Gastroesophageal sphincter (tissue), 4 donors: ENCODE data around the gene SLIT3. TPM values are rescaled to one million over a fixed set of nuclear protein-coding genes. Genes with fewer than 3 reads are reported as not detected.
A peak's percentile ranks its signal among the peaks of the same experiment; 100 is the strongest.

ENCODE experiments used
- ATAC-seq: fragments of 150-250 bp; one replicate; pipeline ENCODE4 v1.9.1; 2016; ENCODE audit warnings: mild to moderate bottlenecking, moderate library complexity
- H3K27ac ChIP-seq, 4 donors: fragments of 200-600 bp; sonication (generic) in 3 of 4; 1 replicate in 3 of 4; 2 replicates in 1 of 4; pipeline ENCODE4 v1.5.1; 2016 to 2019
- H3K27me3 ChIP-seq: fragments of 200-600 bp; sonication (generic); one replicate; pipeline ENCODE4 v1.5.1; 2019
- H3K36me3 ChIP-seq, 2 donors: fragments of 200-600 bp; sonication (generic); one replicate each; pipeline ENCODE4 v1.5.1; 2019; ENCODE audit warnings: control low read depth in 1 of 2
- H3K4me1 ChIP-seq, 3 donors: fragments of 200-600 bp; sonication (generic); 1 replicate in 2 of 3; 2 replicates in 1 of 3; pipeline ENCODE4 v1.5.1; 2016 to 2019; ENCODE audit warnings: control low read depth in 2 of 3
- H3K4me3 ChIP-seq, 2 donors: fragments of 200-600 bp; sonication (generic); one replicate each; pipeline ENCODE4 v1.5.1; 2019; ENCODE audit warnings: mild to moderate bottlenecking in 1 of 2, moderate library complexity in 1 of 2
- H3K9me3 ChIP-seq, 3 donors: fragments of 200-600 bp; sonication (generic); one replicate each; pipeline ENCODE4 v1.5.1; 2017 to 2019; ENCODE audit warnings: control low read depth in 2 of 3
- CTCF ChIP-seq, 4 experiments: fragments of 200-600 bp in 2 of 4; fragments of 450-650 bp in 2 of 4; sonication (generic) in 1 of 4; IDR thresholded peaks; one replicate each; pipeline ENCODE4 v1.5.1; 2017 to 2019; ENCODE audit warnings: antibody characterized with exemption in 4 of 4, mild to moderate bottlenecking in 2 of 4, moderate library complexity in 2 of 4
- EP300 ChIP-seq: sonication (generic); formaldehyde crosslinking; IDR thresholded peaks from one replicate; pipeline ENCODE4 v1.6.1; 2017; ENCODE audit warnings: antibody characterized with exemption, mild to moderate bottlenecking
- POLR2A ChIP-seq, 2 donors: fragments of 450-650 bp; IDR thresholded peaks; one replicate each; pipeline ENCODE4 v1.6.1; 2017; ENCODE audit warnings: antibody characterized with exemption in 2 of 2, mild to moderate bottlenecking in 2 of 2, moderate library complexity in 1 of 2
- POLR2AphosphoS5 ChIP-seq: sonication (generic); formaldehyde crosslinking; IDR thresholded peaks from one replicate; pipeline ENCODE4 v1.6.1; 2017; ENCODE audit warnings: antibody characterized with exemption
- WGBS, 2 donors: methylation state at CpG; one replicate each; pipeline ENCODE4 v1.1.5; 2018; ENCODE audit warnings: low coverage in 1 of 2; 5-methylcytosine and 5-hydroxymethylcytosine counted together
- total RNA-seq, 4 donors: library from RNA; depleted of rRNA; stranded (reverse); fragments of >200 nt; gene quantifications; one replicate each; pipeline ENCODE4 v1.1.0, GENCODE V29; 2016

Gene SLIT3
- total RNA-seq, 4 donors from 2014 or later, result 29.6 to 76.3 (median 31.1) TPM

- Histone ChIP-seq H3K27me3 (no peaks in the 10 kb centered on the region), H3K27ac (peak overlapping the region in 1 of 4 donors; percentile 19), H3K4me3 (no peak overlapping the region), H3K9me3 (no peaks in the 10 kb centered on the region), H3K36me3 (no peaks in the 10 kb centered on the region), H3K4me1 (peaks cover 0 to 51% (median 14%) of the 10 kb centered on the region in 3 donors)
- TF ChIP-seq POLR2AphosphoS5 (no peak), EP300 (no peak)
- WGBS, 2 donors, result 92 to 100% methylated on average over 1 of the region's 1 CpG
- ATAC-seq, result no peak
These were observed 135.9 kb downstream of the SLIT3 start for GRCh38 chr5:169165052-169165451.

- ATAC-seq, result no peak
- 50 to 58% methylated on average over 2 to 5 of the region's 6 CpGs for WGBS, 2 donors
- peaks cover 0 to 52% (median 14%) of the 10 kb centered on the region in 3 donors for H3K4me1 ChIP-seq
- H3K9me3 ChIP-seq, result no peaks in the 10 kb centered on the region
- H3K36me3 ChIP-seq, result no peaks in the 10 kb centered on the region
- no peaks in the 10 kb centered on the region for H3K27me3 ChIP-seq
- TF ChIP-seq POLR2AphosphoS5, result no peak
- TF ChIP-seq POLR2A (IDR thresholded peaks at IDR 0.05), result no peak
- no peak for TF ChIP-seq CTCF (IDR thresholded peaks at IDR 0.05)
- TF ChIP-seq EP300, result no peak
- no peak overlapping the region for H3K4me3 ChIP-seq
- H3K27ac ChIP-seq, result peak overlapping the region in 1 of 4 donors; percentile 19
These were observed 136.4 kb downstream of the SLIT3 start for GRCh38 chr5:169164481-169164925.

- ATAC-seq, result no peak
- Histone ChIP-seq H3K4me3 (no peak overlapping the region), H3K9me3 (peaks cover 0 to 15% (median 0%) of the 10 kb centered on the region in 3 donors), H3K4me1 (peaks cover 0 to 35% (median 5%) of the 10 kb centered on the region in 3 donors), H3K36me3 (no peaks in the 10 kb centered on the region), H3K27ac (no peak overlapping the region), H3K27me3 (no peaks in the 10 kb centered on the region)
- TF ChIP-seq POLR2AphosphoS5, result no peak
- no peak for TF ChIP-seq POLR2A (IDR thresholded peaks at IDR 0.05)
- no peak for TF ChIP-seq EP300
- TF ChIP-seq CTCF (IDR thresholded peaks at IDR 0.05), result no peak
- 55 to 63% methylated on average over 3 of the region's 3 CpGs for WGBS, 2 donors
These were observed 138.5 kb downstream of the SLIT3 start for GRCh38 chr5:169162407-169162806.

DNA sequence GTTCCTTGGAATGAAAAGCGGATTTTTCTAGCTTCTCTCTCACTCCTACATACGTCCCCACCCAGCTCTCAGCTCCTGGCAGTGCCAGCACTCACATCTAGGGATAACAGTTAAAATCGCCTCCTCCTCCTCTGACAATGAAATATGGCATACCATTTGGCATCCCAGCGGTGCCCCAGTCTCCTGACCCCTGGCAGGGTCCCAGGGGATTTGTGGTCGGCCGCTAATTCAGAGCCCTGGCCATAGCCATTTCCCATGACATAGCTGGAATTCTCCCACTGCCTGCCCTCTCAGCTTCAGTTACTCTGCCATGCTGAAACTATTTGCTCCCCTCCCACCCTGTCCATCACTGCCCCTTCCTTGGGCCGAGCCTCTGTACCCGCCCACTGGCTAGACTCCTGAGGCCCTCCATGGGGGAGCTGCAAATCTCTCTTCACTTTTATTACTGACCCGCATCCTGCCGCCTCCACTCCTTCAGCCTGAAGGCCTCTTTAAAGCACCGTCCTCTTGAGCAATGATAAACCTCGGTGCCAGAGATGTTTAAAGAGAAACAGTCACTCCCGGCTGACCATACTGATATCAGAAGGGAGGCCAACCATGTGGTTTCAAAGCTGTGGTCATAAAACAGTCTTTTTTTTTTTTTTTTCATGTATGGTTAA is 139.8 kb downstream of the SLIT3 start:
- H3K4me3 ChIP-seq, result peak overlapping the region in 1 of 2 donors; percentile 4
- no peaks in the 10 kb centered on the region for H3K36me3 ChIP-seq
- no peaks in the 10 kb centered on the region for H3K27me3 ChIP-seq
- H3K4me1 ChIP-seq, result peaks cover 0 to 35% (median 5%) of the 10 kb centered on the region in 3 donors
- TF ChIP-seq POLR2AphosphoS5 (peak; percentile 17), CTCF (IDR thresholded peaks at IDR 0.05) (no peak)
- peak; percentile 77 for ATAC-seq
- 29 to 33% methylated on average over 10 to 13 of the region's 13 CpGs for WGBS, 2 donors
- peak overlapping the region in 3 of 4 donors; percentile 56 to 70 (median 66) for H3K27ac ChIP-seq
- peaks cover 0 to 15% (median 0%) of the 10 kb centered on the region in 3 donors for H3K9me3 ChIP-seq

DNA sequence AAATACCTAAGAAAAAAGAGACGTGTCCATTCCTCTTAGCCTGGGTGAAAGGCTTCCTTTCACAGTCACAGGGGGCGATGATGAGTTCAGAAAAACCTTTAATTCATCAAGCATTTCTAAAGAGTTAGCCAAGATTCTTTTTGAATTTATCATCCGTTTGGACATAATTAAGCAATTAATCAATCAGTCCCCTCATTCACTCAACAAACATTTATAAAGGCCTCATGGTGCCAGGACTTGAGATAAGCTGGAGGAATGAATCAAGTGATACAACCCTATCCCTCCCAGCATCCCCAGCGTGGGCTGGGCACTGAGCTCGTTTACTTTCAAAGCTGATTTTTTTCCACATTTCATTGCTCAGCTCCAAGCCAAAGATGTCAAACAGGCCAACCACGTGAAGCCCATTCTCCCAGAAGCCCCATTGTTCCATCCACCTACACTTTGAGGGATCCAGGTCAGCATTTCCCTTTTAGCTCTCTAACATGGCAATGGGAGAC is 140.5 kb downstream of the SLIT3 start:
- TF ChIP-seq POLR2AphosphoS5 (no peak), POLR2A (IDR thresholded peaks at IDR 0.05) (no peak), CTCF (IDR thresholded peaks at IDR 0.05) (no peak), EP300 (no peak)

More for the DNA sequence above, 140.5 kb downstream of the SLIT3 start:
- no peak for ATAC-seq
- Histone ChIP-seq H3K27ac (peak overlapping the region in 3 of 4 donors; percentile 56 to 70 (median 66)), H3K9me3 (peaks cover 0 to 15% (median 0%) of the 10 kb centered on the region in 3 donors), H3K27me3 (no peaks in the 10 kb centered on the region), H3K36me3 (no peaks in the 10 kb centered on the region), H3K4me1 (peaks cover 0 to 35% (median 5%) of the 10 kb centered on the region in 3 donors), H3K4me3 (no peak overlapping the region)
- WGBS, 2 donors, result 51 to 53% methylated on average over 6 of the region's 6 CpGs
